Fibroblast of lung (primary cell): ENCODE measurements around the gene NCKAP5. TPM values are rescaled to one million over a fixed set of nuclear protein-coding genes. Genes with fewer than 3 reads are reported as not detected.

Experiments used
- DNase-seq, 2 donors: peaks; one replicate each; pipeline versions ENCODE4 v3.0.0 to v3.0.0-alpha.2; 2010; ENCODE audit warnings: low read depth in 2 of 2
- H2AFZ ChIP-seq: 2 replicates; pipeline ENCODE4 v1.5.1; 2012; ENCODE audit warnings: low read length, control low read depth, inconsistent platforms
- H3K27ac ChIP-seq: 2 replicates; pipeline ENCODE4 v1.5.1; 2011; ENCODE audit warnings: low read length, control low read depth; ENCODE audit not compliant: insufficient read depth
- H3K27me3 ChIP-seq: 2 replicates; pipeline ENCODE4 v1.5.1; 2011; ENCODE audit warnings: mild to moderate bottlenecking, low read length; ENCODE audit not compliant: control insufficient read depth, insufficient read depth
- H3K36me3 ChIP-seq: 2 replicates; pipeline ENCODE4 v1.5.1; 2011; ENCODE audit warnings: low read length; ENCODE audit not compliant: control insufficient read depth, insufficient read depth
- H3K4me1 ChIP-seq: 2 replicates; pipeline ENCODE4 v1.5.1; 2011; ENCODE audit warnings: low read length; ENCODE audit not compliant: control insufficient read depth, insufficient read depth; ENCODE audit errors: extremely low read depth
- H3K4me2 ChIP-seq: 2 replicates; pipeline ENCODE4 v1.5.1; 2011; ENCODE audit warnings: low read length, control low read depth; ENCODE audit not compliant: insufficient read depth; ENCODE audit errors: extremely low read depth
- H3K4me3 ChIP-seq, 4 experiments: fragments of 200-600 bp in 1 of 4; sonication (generic) in 1 of 4; replicated peaks in 1 of 4; 2 replicates each; pipeline ENCODE4 v1.5.1; 2011 to 2016; ENCODE audit warnings: low read length in 4 of 4, low read depth in 3 of 4, mild to moderate bottlenecking in 3 of 4, control low read depth in 2 of 4, inconsistent platforms in 1 of 4, mixed read lengths in 1 of 4; ENCODE audit not compliant: insufficient read depth in 1 of 4; ENCODE audit errors: control extremely low read depth in 1 of 4
- H3K79me2 ChIP-seq: 2 replicates; pipeline ENCODE4 v1.5.1; 2012; ENCODE audit warnings: mild to moderate bottlenecking, low read length, inconsistent platforms; ENCODE audit not compliant: control insufficient read depth, insufficient read depth
- H3K9ac ChIP-seq: 2 replicates; pipeline ENCODE4 v1.5.1; 2011; ENCODE audit warnings: mild to moderate bottlenecking, low read length, control low read depth; ENCODE audit not compliant: insufficient read depth
- H3K9me3 ChIP-seq: 2 replicates; pipeline ENCODE4 v1.5.1; 2012; ENCODE audit warnings: low read depth, low read length; ENCODE audit not compliant: control insufficient read depth, insufficient read depth
- H4K20me1 ChIP-seq: 2 replicates; pipeline ENCODE4 v1.5.1; 2011; ENCODE audit warnings: low read length; ENCODE audit not compliant: control insufficient read depth, insufficient read depth; ENCODE audit errors: extremely low read depth
- EZH2 ChIP-seq: IDR thresholded peaks from 2 replicates; pipeline ENCODE4 v1.5.1; 2012; ENCODE audit warnings: low read length, control low read depth, mild to moderate bottlenecking; ENCODE audit errors: missing control alignments
- polyA plus RNA-seq, 2 donors: library from polyadenylated mRNA; depleted of rRNA in 1 of 2; stranded (reverse) in 1 of 2; unstranded in 1 of 2; fragments of >200 nt; gene quantifications; 2 replicates each; pipeline ENCODE4 v1.2.1, GENCODE V29; 2011 to 2012; ENCODE audit warnings: missing spikeins in 1 of 2
- total RNA-seq: library from RNA; depleted of rRNA; stranded (reverse); fragments of >200 nt; gene quantifications from 2 replicates; pipeline ENCODE4 v1.2.1, GENCODE V29; 2014
- TF ChIP-seq, protein P1 (sequence below), 2 donors: IDR thresholded peaks in 1 of 2; conservative IDR thresholded peaks in 1 of 2; 1 replicate in 1 of 2; 2 replicates in 1 of 2; pipeline ENCODE4 v1.5.1; 2011 to 2012; ENCODE audit warnings: low read length in 2 of 2, control low read depth in 1 of 2, inconsistent platforms in 1 of 2, low read depth in 1 of 2, mild to moderate bottlenecking in 1 of 2

Gene NCKAP5
- total and polyA plus RNA-seq, 2 donors (not counting 1 experiment from before 2014, with no cell fraction given): 2.6 to 6.2 TPM

DNA sequence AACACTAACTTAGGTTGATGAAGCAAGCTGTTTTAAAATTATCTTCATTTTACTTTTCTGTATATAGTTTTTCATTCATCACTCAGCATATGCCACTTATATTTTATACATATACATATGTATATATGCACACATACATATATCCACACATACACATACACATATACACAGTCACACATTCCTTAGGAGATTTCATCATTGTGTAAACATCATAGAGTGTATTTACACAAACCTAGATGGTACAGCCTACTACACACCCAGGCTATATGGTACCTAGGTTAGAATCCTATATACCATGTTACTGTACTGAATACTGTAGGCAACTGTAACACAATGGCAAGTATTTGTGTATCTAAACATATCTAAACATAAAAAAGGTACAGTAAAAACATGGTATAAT, 602.8 kb downstream of the NCKAP5 start:
- DNase-seq: no peak
- no peak overlapping the region for H3K9ac ChIP-seq
- TF ChIP-seq EZH2: no peak
- TF ChIP-seq, protein P1, sequence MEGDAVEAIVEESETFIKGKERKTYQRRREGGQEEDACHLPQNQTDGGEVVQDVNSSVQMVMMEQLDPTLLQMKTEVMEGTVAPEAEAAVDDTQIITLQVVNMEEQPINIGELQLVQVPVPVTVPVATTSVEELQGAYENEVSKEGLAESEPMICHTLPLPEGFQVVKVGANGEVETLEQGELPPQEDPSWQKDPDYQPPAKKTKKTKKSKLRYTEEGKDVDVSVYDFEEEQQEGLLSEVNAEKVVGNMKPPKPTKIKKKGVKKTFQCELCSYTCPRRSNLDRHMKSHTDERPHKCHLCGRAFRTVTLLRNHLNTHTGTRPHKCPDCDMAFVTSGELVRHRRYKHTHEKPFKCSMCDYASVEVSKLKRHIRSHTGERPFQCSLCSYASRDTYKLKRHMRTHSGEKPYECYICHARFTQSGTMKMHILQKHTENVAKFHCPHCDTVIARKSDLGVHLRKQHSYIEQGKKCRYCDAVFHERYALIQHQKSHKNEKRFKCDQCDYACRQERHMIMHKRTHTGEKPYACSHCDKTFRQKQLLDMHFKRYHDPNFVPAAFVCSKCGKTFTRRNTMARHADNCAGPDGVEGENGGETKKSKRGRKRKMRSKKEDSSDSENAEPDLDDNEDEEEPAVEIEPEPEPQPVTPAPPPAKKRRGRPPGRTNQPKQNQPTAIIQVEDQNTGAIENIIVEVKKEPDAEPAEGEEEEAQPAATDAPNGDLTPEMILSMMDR (conservative IDR thresholded peaks at IDR 0.05 in 1 of 2, IDR thresholded peaks at IDR 0.05 in 1 of 2; ENCODE audit: low read depth in 1 of 2, low read length in 2 of 2): no peak
- no peaks in the 10 kb centered on the region for H3K9me3 ChIP-seq
- no peaks in the 10 kb centered on the region for H4K20me1 ChIP-seq
- no peaks in the 10 kb centered on the region for H3K4me1 ChIP-seq
- H3K27me3 ChIP-seq: no peaks in the 10 kb centered on the region
- no peak overlapping the region for H3K4me2 ChIP-seq
- no peak overlapping the region for H2AFZ ChIP-seq
- no peak overlapping the region for H3K4me3 ChIP-seq
- H3K79me2 ChIP-seq: no peaks in the 10 kb centered on the region
- no peaks in the 10 kb centered on the region for H3K36me3 ChIP-seq
- H3K27ac ChIP-seq: no peak overlapping the region

DNA sequence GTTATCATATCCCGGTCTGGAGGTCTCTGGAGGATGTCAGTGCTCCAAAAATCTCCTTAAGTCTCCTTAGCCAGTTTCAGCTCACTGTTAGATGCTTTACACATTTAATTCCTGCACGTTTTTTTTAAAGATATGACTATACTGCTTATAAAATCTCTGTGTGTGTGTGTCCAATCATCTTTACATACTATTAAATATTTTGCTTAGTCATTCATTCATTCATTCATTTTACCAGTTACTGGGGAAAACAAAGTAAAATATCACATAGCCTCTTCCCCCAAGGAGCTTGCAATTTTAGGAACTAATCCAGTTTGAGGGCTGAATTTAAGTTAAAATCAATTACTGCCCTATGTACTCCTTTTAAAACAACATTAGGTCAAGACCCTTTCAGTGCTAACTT, 605.1 kb downstream of the NCKAP5 start:
- no peak overlapping the region for H3K4me3 ChIP-seq
- H3K36me3 ChIP-seq: no peaks in the 10 kb centered on the region
- H3K79me2 ChIP-seq: no peaks in the 10 kb centered on the region
- no peaks in the 10 kb centered on the region for H3K4me1 ChIP-seq
- H3K4me2 ChIP-seq: no peak overlapping the region
- H3K9me3 ChIP-seq: no peaks in the 10 kb centered on the region
- no peak for TF ChIP-seq EZH2
- TF ChIP-seq, protein P1 (conservative IDR thresholded peaks at IDR 0.05 in 1 of 2, IDR thresholded peaks at IDR 0.05 in 1 of 2; ENCODE audit: low read depth in 1 of 2, low read length in 2 of 2): no peak
- no peak overlapping the region for H2AFZ ChIP-seq
- H4K20me1 ChIP-seq: no peaks in the 10 kb centered on the region
- no peak overlapping the region for H3K9ac ChIP-seq
- no peaks in the 10 kb centered on the region for H3K27me3 ChIP-seq
- DNase-seq: peak in 1 of 2 donors; percentile 18
- no peak overlapping the region for H3K27ac ChIP-seq

DNA sequence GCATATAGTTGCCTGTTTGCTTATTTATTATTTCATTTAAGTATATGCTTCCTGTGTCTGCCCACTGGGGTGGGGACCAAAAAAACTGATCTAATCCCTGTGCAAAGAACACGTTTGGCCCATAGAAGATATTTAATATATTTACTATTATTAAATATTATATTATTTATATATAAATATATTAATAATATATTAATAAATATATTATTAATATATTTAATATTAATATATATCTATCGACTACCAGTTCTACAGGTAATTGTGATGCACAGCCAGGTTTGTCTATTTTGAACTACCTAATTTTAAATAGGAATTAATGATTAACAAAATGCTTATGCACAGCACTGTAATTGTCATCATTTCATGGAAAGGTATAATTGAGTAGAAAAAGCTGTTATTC, 609.4 kb downstream of the NCKAP5 start:
- Histone ChIP-seq H3K9me3 (no peaks in the 10 kb centered on the region), H2AFZ (no peak overlapping the region)

More for the DNA sequence above, 609.4 kb downstream of the NCKAP5 start:
- no peak for TF ChIP-seq EZH2
- TF ChIP-seq, protein P1 (conservative IDR thresholded peaks at IDR 0.05 in 1 of 2, IDR thresholded peaks at IDR 0.05 in 1 of 2; ENCODE audit: low read depth in 1 of 2, low read length in 2 of 2): no peak
- no peak overlapping the region for H3K4me2 ChIP-seq
- no peaks in the 10 kb centered on the region for H3K36me3 ChIP-seq
- no peak overlapping the region for H3K4me3 ChIP-seq
- H3K27ac ChIP-seq: no peak overlapping the region
- H3K9ac ChIP-seq: no peak overlapping the region
- no peaks in the 10 kb centered on the region for H4K20me1 ChIP-seq
- H3K4me1 ChIP-seq: no peaks in the 10 kb centered on the region
- no peak for DNase-seq
- H3K79me2 ChIP-seq: no peaks in the 10 kb centered on the region
- no peaks in the 10 kb centered on the region for H3K27me3 ChIP-seq
